HCEC 1CT (cell line): ENCODE data around the gene RPL36.

ENCODE experiments used
- DNase-seq: peaks from one replicate; pipeline ENCODE4 v3.0.0-alpha.2; 2017

RPL36 gene

GRCh38 chr19:5690125-5690954 lies at the start of gene RPL36:
RPL36 (plus strand) TSS chr19:5690295; CDS start chr19:5690508, 213 bp downstream.
- peak; percentile 92 for DNase-seq

GRCh38 chr19:5641171-5641570 lies 48.9 kb upstream of the RPL36 start:
- DNase-seq = no peak

- DNase-seq = no peak
Observed at GRCh38 chr19:5642204-5642603, 47.9 kb upstream of the RPL36 start.

- DNase-seq = no peak
Observed at GRCh38 chr19:5643060-5643459, 47.0 kb upstream of the RPL36 start.

DNA sequence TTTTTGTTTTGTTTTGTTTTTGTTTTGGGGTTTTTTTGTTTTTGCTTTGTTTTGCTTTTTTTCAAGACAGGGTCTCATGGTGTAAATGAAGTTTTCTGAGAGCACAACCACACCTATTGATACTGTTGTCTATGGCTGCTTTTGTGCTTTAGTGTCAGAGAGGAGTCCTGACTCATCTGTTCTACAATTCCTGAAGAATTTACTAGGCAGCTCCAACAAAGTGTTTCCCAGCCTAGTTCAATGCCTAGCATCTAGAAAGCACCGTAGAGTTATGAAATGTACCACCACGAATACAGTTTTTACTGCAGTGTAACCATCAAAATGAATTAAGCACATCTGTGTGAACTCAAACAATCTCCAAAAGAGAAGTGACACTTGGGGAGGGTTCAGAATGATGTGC lies 46.1 kb upstream of the RPL36 start:
- DNase-seq = no peak

GRCh38 chr19:5645409-5645808 lies 44.7 kb upstream of the RPL36 start:
- DNase-seq = no peak

DNA sequence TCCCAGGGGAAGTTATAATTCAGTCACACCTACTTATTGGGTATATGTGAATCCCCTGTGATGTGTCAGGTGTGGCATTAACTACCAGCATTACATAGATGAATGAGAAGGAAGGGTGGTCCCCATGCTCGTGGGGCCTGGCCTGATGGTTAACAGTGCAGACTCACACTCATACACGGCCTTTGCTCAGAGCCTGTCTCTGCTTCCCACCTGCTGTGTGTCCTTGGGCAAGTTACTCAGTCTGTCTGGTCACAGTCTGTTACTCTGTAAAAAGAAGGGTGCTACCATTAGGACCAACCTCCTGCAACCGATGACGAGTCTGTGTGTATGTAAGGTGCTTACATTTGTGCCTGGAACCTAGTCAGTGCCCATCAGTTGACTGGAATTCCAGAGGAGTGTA lies 43.4 kb upstream of the RPL36 start:
- no peak for DNase-seq

DNA sequence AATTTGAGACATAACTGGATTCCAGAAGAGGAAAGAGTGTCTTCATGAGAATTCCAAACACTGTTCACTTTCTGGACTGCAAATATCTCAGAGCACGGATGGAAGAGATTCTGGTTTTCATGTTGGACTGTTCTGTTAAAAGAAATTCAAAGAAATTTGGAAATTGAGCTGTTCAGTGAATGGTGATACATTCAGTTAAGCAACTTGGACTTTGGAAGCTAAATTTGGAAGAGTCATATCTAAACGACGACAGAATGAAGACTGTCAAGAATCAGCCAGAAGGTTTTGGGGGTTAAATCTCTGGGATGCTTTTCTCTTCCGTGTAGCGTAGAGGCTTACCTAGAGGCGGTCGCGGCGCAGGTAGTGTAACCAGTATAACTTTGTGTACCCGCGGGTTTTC lies 41.6 kb upstream of the RPL36 start:
- DNase-seq = no peak

GRCh38 chr19:5651361-5651760 lies 38.7 kb upstream of the RPL36 start:
- DNase-seq = no peak

- DNase-seq = no peak
Observed at GRCh38 chr19:5652261-5652660, 37.8 kb upstream of the RPL36 start.

DNA sequence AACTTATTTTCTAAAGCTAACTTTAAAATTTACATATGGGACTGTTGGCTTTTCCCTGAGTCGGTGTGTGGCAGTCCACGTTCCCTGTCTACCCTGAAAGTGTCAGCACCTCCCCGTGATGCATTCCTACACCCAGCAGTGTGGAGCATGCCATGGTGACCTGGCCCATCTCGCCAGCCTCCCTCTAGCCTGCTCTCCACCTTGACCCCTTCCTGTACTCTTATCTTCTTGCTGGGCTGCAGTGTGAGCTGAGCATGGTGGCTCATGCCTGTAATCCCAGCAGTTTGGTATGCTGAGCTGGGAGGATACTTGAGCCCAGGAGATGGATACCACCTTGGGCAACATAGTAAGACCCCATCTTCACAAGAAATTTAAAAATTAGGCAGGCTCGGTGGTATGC lies 35.2 kb upstream of the RPL36 start:
- DNase-seq = no peak

GRCh38 chr19:5655412-5655811 lies 34.7 kb upstream of the RPL36 start:
- no peak for DNase-seq

DNA sequence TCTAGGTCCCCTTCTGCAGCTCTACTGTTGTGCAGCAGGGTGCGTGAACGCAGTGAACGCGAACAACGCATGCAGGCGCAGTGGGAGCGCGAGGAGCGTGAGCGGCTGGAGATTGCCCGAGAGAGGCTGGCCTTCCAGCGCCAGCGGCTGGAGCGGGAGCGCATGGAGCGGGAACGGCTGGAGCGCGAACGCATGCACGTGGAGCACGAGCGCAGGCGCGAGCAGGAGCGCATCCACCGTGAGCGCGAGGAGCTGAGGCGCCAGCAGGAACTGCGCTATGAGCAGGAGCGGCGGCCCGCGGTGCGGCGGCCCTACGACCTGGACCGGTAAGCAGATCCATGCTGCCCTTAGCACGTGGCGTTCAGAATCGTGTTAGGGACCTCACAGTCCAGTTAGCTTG lies 28.6 kb upstream of the RPL36 start:
- no peak for DNase-seq

DNA sequence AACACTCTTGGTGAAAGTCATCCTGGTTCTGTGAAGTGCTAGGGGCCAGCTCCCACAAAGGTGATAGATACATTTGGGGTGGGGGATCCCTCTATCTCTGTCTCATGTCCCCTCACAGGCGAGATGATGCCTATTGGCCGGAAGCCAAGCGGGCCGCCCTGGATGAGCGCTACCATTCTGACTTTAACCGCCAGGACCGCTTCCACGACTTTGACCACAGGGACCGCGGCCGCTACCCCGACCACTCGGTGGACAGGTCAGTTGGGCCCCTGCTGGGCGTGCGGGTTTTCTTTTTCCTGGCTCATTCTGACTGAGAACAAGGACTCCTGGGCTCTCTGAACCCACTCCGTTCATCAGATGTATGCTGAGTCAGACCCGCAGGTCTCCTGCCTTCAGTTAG lies 26.2 kb upstream of the RPL36 start:
- DNase-seq = no peak

GRCh38 chr19:5664515-5664914 lies 25.6 kb upstream of the RPL36 start:
- no peak for DNase-seq

- peak; percentile 54 for DNase-seq
Observed at GRCh38 chr19:5665781-5666513, 24.1 kb upstream of the RPL36 start.

DNA sequence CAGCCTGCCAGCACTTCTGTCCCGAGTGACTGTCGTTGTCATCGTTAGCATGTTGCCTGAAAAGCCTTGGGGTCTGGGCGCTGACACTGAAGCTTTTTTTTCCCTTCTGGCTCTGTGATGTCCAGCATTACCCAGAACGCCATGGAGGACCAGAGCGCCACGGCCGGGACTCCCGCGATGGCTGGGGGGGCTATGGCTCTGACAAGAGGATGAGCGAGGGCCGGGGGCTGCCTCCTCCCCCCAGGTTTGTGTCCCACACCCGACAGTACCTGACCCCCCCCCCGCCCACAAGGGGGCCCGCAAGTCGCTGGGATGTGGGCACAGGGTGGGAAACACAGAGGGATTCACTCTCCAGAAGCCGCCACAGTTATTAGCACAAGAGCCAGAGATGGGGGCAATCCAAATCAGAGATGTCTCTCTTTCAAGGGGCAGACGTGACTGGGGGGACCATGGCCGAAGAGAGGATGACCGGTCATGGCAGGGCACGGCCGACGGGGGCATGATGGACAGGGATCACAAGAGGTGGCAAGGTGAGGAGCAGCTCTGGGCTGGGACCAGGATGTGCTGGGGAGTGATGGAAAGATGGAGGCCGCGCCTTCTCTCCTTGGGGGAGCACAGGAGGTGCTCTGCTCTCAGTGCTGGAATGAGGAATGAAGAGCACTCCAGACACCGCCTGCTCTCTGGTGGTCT lies 23.0 kb upstream of the RPL36 start:
- no peak for DNase-seq

DNA sequence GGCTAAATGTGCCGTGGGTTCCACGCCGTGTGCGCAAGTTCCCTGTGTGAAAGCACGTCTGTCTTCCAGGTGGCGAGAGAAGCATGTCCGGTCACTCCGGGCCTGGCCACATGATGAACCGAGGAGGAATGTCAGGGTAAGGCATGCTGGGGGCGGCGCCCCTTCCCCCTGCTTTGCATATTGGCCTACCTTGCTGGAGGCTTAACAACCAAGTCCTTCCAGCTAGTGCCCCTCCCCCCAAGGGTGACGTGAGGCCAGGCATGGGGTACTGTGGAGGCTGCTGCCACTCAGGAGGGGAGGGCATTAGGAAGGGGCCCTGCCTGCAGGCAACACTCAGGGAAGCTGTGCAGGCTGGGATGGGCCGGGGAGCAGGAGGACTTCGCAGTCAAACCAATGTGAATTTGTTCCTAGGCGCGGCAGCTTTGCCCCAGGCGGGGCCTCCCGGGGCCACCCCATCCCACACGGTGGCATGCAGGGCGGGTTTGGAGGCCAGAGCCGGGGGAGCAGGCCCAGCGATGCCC lies 22.3 kb upstream of the RPL36 start:
- DNase-seq = no peak

GRCh38 chr19:5669212-5669611 lies 20.9 kb upstream of the RPL36 start:
- DNase-seq = no peak

DNA sequence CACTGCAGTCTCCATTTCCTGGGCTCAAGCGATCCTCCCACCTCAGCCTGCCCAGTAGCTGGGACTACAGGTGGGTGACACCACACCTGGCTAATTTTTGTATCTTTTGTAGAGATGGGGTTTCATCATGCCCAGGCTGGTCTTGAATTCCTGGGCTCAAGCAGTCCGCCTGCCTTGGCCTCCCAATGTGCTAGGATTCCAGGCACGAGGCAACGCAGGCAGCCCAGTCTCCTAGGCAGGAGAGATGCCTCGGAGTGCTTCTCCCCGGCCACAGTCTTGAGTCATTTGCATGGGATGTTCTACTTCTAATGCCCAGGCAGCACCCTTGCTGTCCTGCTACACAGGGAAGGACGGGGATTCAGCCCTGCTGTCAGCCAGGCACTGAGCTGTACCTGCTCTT lies 18.5 kb upstream of the RPL36 start:
- DNase-seq = no peak

DNA sequence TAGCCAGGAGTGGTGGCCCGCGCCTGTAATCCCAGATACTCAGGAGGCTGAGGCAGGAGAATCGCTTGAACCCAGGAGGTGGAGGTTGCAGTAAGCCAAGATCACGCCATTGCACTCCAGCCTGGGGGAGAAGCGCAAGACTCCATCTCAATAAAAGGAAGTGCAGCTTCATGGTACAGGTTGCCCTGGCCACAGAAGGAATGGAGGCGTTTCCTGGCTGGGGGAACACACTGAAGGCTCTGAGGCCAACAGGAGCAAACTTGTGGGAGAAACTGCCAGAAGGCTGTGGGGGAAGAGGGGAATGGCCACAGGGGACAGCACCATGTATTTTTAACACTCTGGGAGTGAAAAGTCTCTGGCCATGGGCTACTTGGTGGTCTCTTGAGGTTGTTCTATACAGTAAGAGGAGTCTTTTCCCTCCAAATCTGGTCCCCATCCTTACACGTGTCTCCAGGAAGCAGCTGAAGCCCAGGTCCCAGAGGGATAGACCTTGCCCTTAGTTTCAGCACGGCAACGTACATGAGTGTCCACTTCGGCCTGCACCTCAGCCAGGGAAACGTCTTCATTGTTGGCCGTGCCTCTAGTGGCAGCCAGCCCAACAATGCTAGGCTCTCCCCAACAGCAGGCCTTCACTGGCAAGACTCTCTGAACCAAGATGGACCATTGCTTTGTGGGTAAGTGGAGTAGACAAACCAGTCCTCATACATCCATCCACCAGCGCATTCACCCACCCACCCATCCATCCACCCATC lies 17.2 kb upstream of the RPL36 start:
- no peak for DNase-seq

- DNase-seq = no peak
Observed at GRCh38 chr19:5673752-5674151, 16.3 kb upstream of the RPL36 start.

DNA sequence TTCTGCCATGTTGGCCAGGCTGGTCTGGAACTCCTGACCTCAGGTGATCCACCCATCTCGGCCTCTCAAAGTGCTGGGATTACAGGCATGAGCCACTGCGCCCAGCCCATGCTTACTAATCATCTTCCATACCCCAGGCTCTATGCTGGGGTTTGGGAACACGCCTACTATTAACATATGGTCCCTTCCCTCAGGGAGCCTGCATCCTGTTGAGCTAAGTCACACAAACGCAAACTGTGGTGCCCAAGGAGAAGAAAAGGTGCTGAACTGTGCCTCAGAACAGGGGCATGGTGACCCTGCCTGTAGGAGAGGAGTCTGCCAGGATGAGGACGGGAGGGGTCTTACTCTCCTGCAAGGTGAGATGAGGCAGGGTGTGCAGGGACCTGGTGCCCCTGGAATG lies 15.4 kb upstream of the RPL36 start:
- no peak for DNase-seq
